Body of pancreas (tissue), 4 donors: Measurements from ENCODE around the gene NFATC2. TPM values are rescaled to one million over a fixed set of nuclear protein-coding genes. Genes with fewer than 3 reads are reported as not detected.

Source experiments
- ATAC-seq: fragments of 150-250 bp; one replicate; pipeline ENCODE4 v1.9.1; 2016
- DNase-seq, 4 donors: peaks; one replicate each; pipeline ENCODE4 v3.0.0-alpha.2; 2019
- H3K27ac ChIP-seq, 4 donors: fragments of 200-600 bp; sonication (generic); 1 replicate in 3 of 4; 2 replicates in 1 of 4; pipeline versions ENCODE4 v1.5.1 to v1.6.1; 2016 to 2019; ENCODE audit warnings: mild to moderate bottlenecking in 1 of 4, mixed read lengths in 1 of 4, moderate library complexity in 1 of 4
- H3K27me3 ChIP-seq, 2 donors: fragments of 200-600 bp; sonication (generic); one replicate each; pipeline ENCODE4 v1.6.0; 2016; ENCODE audit warnings: mild to moderate bottlenecking in 1 of 2
- H3K36me3 ChIP-seq, 2 donors: fragments of 200-600 bp; sonication (generic); replicated peaks in 1 of 2; 2 replicates each; pipeline ENCODE4 v1.5.1; 2016; ENCODE audit warnings: low read depth in 2 of 2; ENCODE audit not compliant: insufficient read depth in 1 of 2
- H3K4me1 ChIP-seq: fragments of 200-600 bp; sonication (generic); one replicate; pipeline ENCODE4 v1.6.0; 2016
- H3K4me3 ChIP-seq, 2 donors: fragments of 200-600 bp; sonication (generic); 1 replicate in 1 of 2; 2 replicates in 1 of 2; pipeline ENCODE4 v1.5.1; 2016 to 2019
- H3K9me3 ChIP-seq, 3 donors: fragments of 200-600 bp; sonication (generic); 1 replicate in 2 of 3; 2 replicates in 1 of 3; pipeline ENCODE4 v1.5.1; 2016
- POLR2A ChIP-seq, 3 donors: fragments of 450-650 bp; IDR thresholded peaks; one replicate each; pipeline ENCODE4 v1.6.1; 2016; ENCODE audit warnings: antibody characterized with exemption in 3 of 3, mild to moderate bottlenecking in 2 of 3
- WGBS, 2 donors: methylation state at CpG; one replicate each; pipeline ENCODE4 v1.1.5; 2017; 5-methylcytosine and 5-hydroxymethylcytosine counted together
- intact Hi-C: fragments of 100-400 bp; cut with DNase I; formaldehyde crosslinking; loops from one replicate; pipeline ENCODE4 v1.15.1; 2023
- total RNA-seq, 2 donors: library from RNA; depleted of rRNA; stranded (reverse); fragments of >200 nt; gene quantifications; one replicate each; pipeline ENCODE4 v1.1.0, GENCODE V29; 2016
- TF ChIP-seq, protein P1 (sequence below), 7 experiments: fragments of 450-650 bp in 4 of 7; fragments of 200-600 bp in 3 of 7; sonication (generic) in 3 of 7; IDR thresholded peaks; one replicate each; pipeline ENCODE4 v1.5.1; 2016 to 2019; ENCODE audit warnings: antibody characterized with exemption in 7 of 7

NFATC2 gene
- total RNA-seq, 2 donors from 2014 or later = 4.9 to 7.6 TPM

- Histone ChIP-seq H3K4me1 (peaks cover 14% of the 10 kb centered on the region), H3K27me3 (no peaks in the 10 kb centered on the region), H3K4me3 (no peak overlapping the region), H3K27ac (peak overlapping the region in 1 of 4 donors; percentile 62), H3K9me3 (no peaks in the 10 kb centered on the region), H3K36me3 (peaks cover 0 to 1% of the 10 kb centered on the region in 2 donors)
- DNase-seq = no peak
- 77 to 84% methylated on average over 3 of the region's 3 CpGs for WGBS, 2 donors
- intact Hi-C loops = no loop called here
- ATAC-seq = no peak
- TF ChIP-seq, protein P1, sequence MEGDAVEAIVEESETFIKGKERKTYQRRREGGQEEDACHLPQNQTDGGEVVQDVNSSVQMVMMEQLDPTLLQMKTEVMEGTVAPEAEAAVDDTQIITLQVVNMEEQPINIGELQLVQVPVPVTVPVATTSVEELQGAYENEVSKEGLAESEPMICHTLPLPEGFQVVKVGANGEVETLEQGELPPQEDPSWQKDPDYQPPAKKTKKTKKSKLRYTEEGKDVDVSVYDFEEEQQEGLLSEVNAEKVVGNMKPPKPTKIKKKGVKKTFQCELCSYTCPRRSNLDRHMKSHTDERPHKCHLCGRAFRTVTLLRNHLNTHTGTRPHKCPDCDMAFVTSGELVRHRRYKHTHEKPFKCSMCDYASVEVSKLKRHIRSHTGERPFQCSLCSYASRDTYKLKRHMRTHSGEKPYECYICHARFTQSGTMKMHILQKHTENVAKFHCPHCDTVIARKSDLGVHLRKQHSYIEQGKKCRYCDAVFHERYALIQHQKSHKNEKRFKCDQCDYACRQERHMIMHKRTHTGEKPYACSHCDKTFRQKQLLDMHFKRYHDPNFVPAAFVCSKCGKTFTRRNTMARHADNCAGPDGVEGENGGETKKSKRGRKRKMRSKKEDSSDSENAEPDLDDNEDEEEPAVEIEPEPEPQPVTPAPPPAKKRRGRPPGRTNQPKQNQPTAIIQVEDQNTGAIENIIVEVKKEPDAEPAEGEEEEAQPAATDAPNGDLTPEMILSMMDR (IDR thresholded peaks at IDR 0.05) = no peak
- no peak for TF ChIP-seq POLR2A (IDR thresholded peaks at IDR 0.05)
Observed at GRCh38 chr20:51457533-51457932, 85.0 kb downstream of the NFATC2 start.

DNA sequence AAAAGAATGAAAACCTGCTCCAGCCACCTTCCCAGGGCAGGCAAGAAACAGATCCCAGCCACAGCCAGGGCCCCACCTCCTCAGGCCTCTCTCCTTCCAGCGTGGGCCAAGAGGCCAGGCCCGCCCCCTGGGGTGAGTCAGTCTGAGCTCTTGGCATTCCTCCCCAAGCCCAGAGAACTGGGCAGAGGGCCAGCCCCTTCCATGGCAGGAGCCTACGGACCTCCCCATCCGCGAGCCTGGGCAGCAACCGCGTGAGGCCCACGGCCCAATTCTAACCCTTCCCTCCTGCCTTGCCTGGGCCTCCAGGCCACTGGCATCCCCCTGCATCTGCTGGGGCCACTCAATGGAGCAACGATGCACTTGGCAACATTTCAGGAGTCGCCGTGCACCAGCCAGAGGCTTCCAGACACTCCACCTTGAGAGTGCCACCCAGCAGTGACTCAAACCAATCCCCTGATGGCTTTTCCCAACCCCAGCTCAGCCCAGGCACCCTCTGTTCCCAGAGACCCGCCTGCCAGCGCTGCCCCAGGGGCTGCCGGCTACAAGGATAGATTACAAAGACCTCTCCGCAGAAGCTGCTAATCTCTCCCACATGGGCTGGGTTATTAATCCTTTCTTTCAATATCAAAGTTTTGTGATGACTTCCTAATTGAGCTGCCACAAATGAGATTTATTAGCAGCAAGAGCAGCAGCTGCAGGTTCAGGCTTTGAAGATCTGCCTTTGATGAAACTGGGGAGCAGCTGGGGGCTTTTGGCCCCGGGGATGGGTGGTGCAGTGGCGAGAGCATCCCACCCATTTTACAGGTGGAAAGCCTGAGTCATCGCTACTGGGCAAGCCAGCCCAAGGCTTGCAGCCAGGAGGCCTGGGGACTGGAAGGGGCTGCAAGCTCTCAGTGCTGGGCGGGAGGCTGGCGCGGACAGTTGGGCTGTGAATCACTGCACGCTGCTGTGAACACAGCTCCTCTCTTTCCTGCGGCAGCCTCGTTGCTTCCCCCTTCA is 85.7 kb downstream of the NFATC2 start:
- H3K4me1 ChIP-seq = peaks cover 14% of the 10 kb centered on the region
- WGBS, 2 donors = 37 to 62% methylated on average over 13 to 24 of the region's 24 CpGs
- TF ChIP-seq POLR2A (IDR thresholded peaks at IDR 0.05) = no peak
- TF ChIP-seq, protein P1 (IDR thresholded peaks at IDR 0.05) = peak in 2 of 7 experiments; percentile 11 to 21
- no peaks in the 10 kb centered on the region for H3K27me3 ChIP-seq
- intact Hi-C loops = no loop called here
- DNase-seq (peak; percentile 96 to 99 (median 98)), ATAC-seq (peak; percentile 99)
- H3K36me3 ChIP-seq = peaks cover 0 to 2% of the 10 kb centered on the region in 2 donors
- peak overlapping the region; percentile 18 to 68 (median 61) for H3K27ac ChIP-seq
- H3K4me3 ChIP-seq = no peak overlapping the region
- H3K9me3 ChIP-seq = no peaks in the 10 kb centered on the region

DNA sequence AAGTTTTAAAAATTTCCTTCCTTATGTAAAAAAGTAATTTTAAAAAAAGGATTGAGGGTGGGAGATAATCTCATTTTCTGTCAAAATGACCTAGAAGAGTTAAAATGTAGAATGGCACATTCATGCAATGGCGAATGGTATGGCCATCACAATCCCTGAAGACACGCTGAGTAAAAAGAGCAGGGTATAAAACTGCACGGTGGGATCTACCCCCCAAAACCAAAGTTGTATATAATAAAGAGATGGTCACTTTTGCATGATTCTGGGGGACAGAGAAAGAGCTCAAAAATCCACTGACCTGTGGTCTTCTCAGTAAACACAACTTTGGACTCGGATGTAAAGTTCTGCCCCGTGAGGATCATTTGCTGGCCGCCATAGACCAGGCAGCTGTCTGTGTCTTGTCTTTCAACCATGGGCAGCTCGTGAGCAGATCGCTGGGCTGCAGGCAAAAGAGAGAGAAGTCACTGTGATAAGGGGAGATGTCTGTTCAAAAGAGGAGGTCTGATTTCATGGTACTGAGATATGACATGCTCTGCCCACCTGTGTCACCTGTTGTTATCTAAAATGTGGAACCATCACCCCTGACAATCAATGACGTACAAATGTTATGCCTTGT is 88.2 kb downstream of the NFATC2 start:
- DNase-seq (no peak), ATAC-seq (no peak)
- Histone ChIP-seq H3K27ac (no peak overlapping the region), H3K4me1 (peaks cover 14% of the 10 kb centered on the region), H3K4me3 (no peak overlapping the region), H3K27me3 (no peaks in the 10 kb centered on the region), H3K36me3 (peaks cover 0 to 2% of the 10 kb centered on the region in 2 donors), H3K9me3 (no peaks in the 10 kb centered on the region)
- TF ChIP-seq, protein P1 (IDR thresholded peaks at IDR 0.05) = no peak
- TF ChIP-seq POLR2A (IDR thresholded peaks at IDR 0.05) = no peak
- intact Hi-C loops = no loop called here
- WGBS, 2 donors = 90 to 95% methylated on average over 9 of the region's 9 CpGs

GRCh38 chr20:51452734-51453365 is 89.7 kb downstream of the NFATC2 start:
- H3K36me3 ChIP-seq = peaks cover 0 to 2% of the 10 kb centered on the region in 2 donors
- no peak for DNase-seq
- peaks cover 14% of the 10 kb centered on the region for H3K4me1 ChIP-seq
- no peak overlapping the region for H3K27ac ChIP-seq
- H3K4me3 ChIP-seq = no peak overlapping the region
- H3K9me3 ChIP-seq = no peaks in the 10 kb centered on the region
- 92 to 96% methylated on average over 13 of the region's 13 CpGs for WGBS, 2 donors
- intact Hi-C loops = no loop called here
- no peak for ATAC-seq
- TF ChIP-seq, protein P1 (IDR thresholded peaks at IDR 0.05) = no peak
- TF ChIP-seq POLR2A (IDR thresholded peaks at IDR 0.05) = no peak
- H3K27me3 ChIP-seq = no peaks in the 10 kb centered on the region
